Measurements from ENCODE around the gene SELPLG. TPM values are rescaled to one million over a fixed set of nuclear protein-coding genes. Genes with fewer than 3 reads are reported as not detected.
A peak's percentile ranks its signal among the peaks of the same experiment; 100 is the strongest.

Gene SELPLG
- total and polyA plus RNA-seq, 2 of the 4 experiments (the other 2 are of a cell fraction), result 3.2 to 10.8 TPM

- WGBS, 2 experiments (ENCODE audit: extremely low coverage in 2 of 2, insufficient read length in 1 of 2), result 38% methylated on average over 4 of the region's 15 CpGs; no CpG with 5 or more reads in 1 of the 2 experiments
- no peak overlapping the region for H4K8ac ChIP-seq (ENCODE audit: low read depth in 2 of 2, low read length in 2 of 2)
- H2AK5ac ChIP-seq (ENCODE audit: low read depth, low read length), result no peak overlapping the region; the same call in 1 of the 2 replicates
- no peak overlapping the region for H3K27ac ChIP-seq (ENCODE audit: insufficient read depth, low read length)
- no peak overlapping the region for H3K14ac ChIP-seq (replicated peaks; ENCODE audit: low read depth, low read length)
- no peak overlapping the region for H4K5ac ChIP-seq (ENCODE audit: low read depth, low read length)
- no peak overlapping the region for H2BK120ac ChIP-seq (ENCODE audit: low read depth, low read length)
- TF ChIP-seq USF2 (IDR thresholded peaks at IDR 0.05; ENCODE audit: low read depth, low read length) (0 out of 2 replicates have a peak, but pooled peaks have one; percentile 13), CHD1 (IDR thresholded peaks at IDR 0.05; ENCODE audit: low read depth, low read length) (no peak)
- peak; percentile 41 for DNase-seq
- no peaks in the 10 kb centered on the region for H3K9me3 ChIP-seq (ENCODE audit: control insufficient read depth, insufficient read depth, low read length)
- BruUV-seq (replicated peaks), result no TSS peak
- no peak overlapping the region for H2AFZ ChIP-seq (replicated peaks; ENCODE audit: low read length, poor library complexity)
- H3K9me1 ChIP-seq (ENCODE audit: insufficient read depth, low read length), result peaks cover 7% of the 10 kb centered on the region
- no peak overlapping the region for H3K4me2 ChIP-seq (ENCODE audit: low read depth, low read length)
- peak overlapping the region; percentile 39; the same call in 1 of the 2 replicates for H3K4ac ChIP-seq (ENCODE audit: low read depth, low read length)
- no peak overlapping the region for H3K4me3 ChIP-seq (ENCODE audit: insufficient read depth, low read depth, low read length)
- 0 out of 2 replicates have a peak overlapping the region, but pooled peaks have one; percentile 62 for H3K23ac ChIP-seq (ENCODE audit: low read depth, low read length)
- dilution Hi-C loops (cut with HindIII; ENCODE audit: low sequenced_read_pairs, unreplicated experiment) (no loop called here), intact Hi-C loops (cut with micrococcal nuclease) (no loop called here), in situ Hi-C loops (cut with MboI; ENCODE audit: low sequenced_read_pairs) (loop anchor here (25.0 kb wide), 1 partner anchor 452 kb away; the partner anchor contains the start of genes ALKBH2 and UNG)
- H3K4me1 ChIP-seq (ENCODE audit: control insufficient read depth, insufficient read depth, low read length), result peaks cover 17% of the 10 kb centered on the region
- no peak overlapping the region for H2BK15ac ChIP-seq (ENCODE audit: low read depth, low read length)
- no peak overlapping the region for H3K18ac ChIP-seq (ENCODE audit: low read depth, low read length)
- peak; percentile 3 for ATAC-seq (ENCODE audit: low read depth)
- POLR2A ChIA-PET (ENCODE audit: unreplicated experiment), result no interaction called here
- no peak overlapping the region for H2BK5ac ChIP-seq (ENCODE audit: low read depth, low read length, poor library complexity, severe bottlenecking)
- CTCF ChIA-PET, result interaction anchor here (0.6 to 1.1 kb wide), 3 partner anchors 17 to 502 kb away, joined by 3 to 5 read pairs (median 3); no protein-coding TSS in a partner anchor
- no peak overlapping the region for H4K91ac ChIP-seq (ENCODE audit: insufficient read depth, low read depth, low read length)
- H4K20me1 ChIP-seq (ENCODE audit: insufficient read depth, low read length), result peaks cover 17% of the 10 kb centered on the region
- H2AK9ac ChIP-seq (replicated peaks; ENCODE audit: low read depth, low read length, poor library complexity), result peak overlapping the region; percentile 66
- no peak overlapping the region for H3K56ac ChIP-seq (ENCODE audit: extremely low read depth, insufficient read depth, low read length)
- H3K27me3 ChIP-seq (ENCODE audit: control insufficient read depth, insufficient read depth, low read length), result no peaks in the 10 kb centered on the region
- H2BK20ac ChIP-seq (ENCODE audit: low read depth, low read length), result no peak overlapping the region
- H3K79me1 ChIP-seq (ENCODE audit: low read depth in 1 of 2, low read length in 2 of 2), result peaks cover 0 to 16% of the 10 kb centered on the region in 2 experiments; a peak in 2 of 4 replicates
- H3K9ac ChIP-seq (ENCODE audit: low read depth, low read length), result no peak overlapping the region
- no peaks in the 10 kb centered on the region for H3K36me3 ChIP-seq (ENCODE audit: control insufficient read depth, insufficient read depth, low read length)
These were observed 1.7 kb upstream of the SELPLG start for GRCh38 chr12:108635201-108635996.

Measured in IMR-90 (cell line).